Progenitor cell of endocrine pancreas (in vitro differentiated cells): ENCODE data around the gene MYLK. TPM values are rescaled to one million over a fixed set of nuclear protein-coding genes. Genes with fewer than 3 reads are reported as not detected.
A peak's percentile ranks its signal among the peaks of the same experiment; 100 is the strongest.
"Not testable (repeated sequence)": the region's sequence is repeated elsewhere in the genome, so short reads cannot be mapped to it uniquely, and the experiment has no call there.

ENCODE experiments used
- DNase-seq: peaks from one replicate; pipeline ENCODE4 v3.0.0; 2021; ENCODE audit warnings: low spot score; ENCODE audit not compliant: unreplicated experiment
- H3K27ac Mint-ChIP-seq: 2 replicates; pipeline ENCODE4 v1.8.0; 2021; ENCODE audit warnings: mild to moderate bottlenecking, moderate library complexity, mixed read lengths
- H3K27me3 Mint-ChIP-seq: 2 replicates; pipeline ENCODE4 v1.8.0; 2021; ENCODE audit warnings: mixed read lengths
- H3K36me3 Mint-ChIP-seq: 2 replicates; pipeline ENCODE4 v1.8.0; 2022; ENCODE audit warnings: mixed read lengths; ENCODE audit not compliant: insufficient read depth
- H3K4me1 Mint-ChIP-seq: 2 replicates; pipeline ENCODE4 v1.8.0; 2021; ENCODE audit warnings: low read depth, mixed read lengths
- H3K4me3 Mint-ChIP-seq: 2 replicates; pipeline ENCODE4 v1.8.0; 2021; ENCODE audit warnings: low read depth, mild to moderate bottlenecking, moderate library complexity, mixed read lengths
- H3K9me3 Mint-ChIP-seq: 2 replicates; pipeline ENCODE4 v1.8.0; 2021; ENCODE audit warnings: low read depth, mixed read lengths
- total RNA-seq: library from RNA; stranded (reverse); gene quantifications from 2 replicates; pipeline ENCODE4 v1.2.1, GENCODE V29; 2021
- TF ChIP-seq, protein P1 (sequence below): fragments of 200-600 bp; sonication (generic); IDR thresholded peaks from one replicate; pipeline ENCODE4 v1.5.0; 2021; ENCODE audit warnings: antibody characterized with exemption, mild to moderate bottlenecking; ENCODE audit not compliant: unreplicated experiment

Gene MYLK
- total RNA-seq, 1 donor from 2014 or later: 1.1 TPM

DNA sequence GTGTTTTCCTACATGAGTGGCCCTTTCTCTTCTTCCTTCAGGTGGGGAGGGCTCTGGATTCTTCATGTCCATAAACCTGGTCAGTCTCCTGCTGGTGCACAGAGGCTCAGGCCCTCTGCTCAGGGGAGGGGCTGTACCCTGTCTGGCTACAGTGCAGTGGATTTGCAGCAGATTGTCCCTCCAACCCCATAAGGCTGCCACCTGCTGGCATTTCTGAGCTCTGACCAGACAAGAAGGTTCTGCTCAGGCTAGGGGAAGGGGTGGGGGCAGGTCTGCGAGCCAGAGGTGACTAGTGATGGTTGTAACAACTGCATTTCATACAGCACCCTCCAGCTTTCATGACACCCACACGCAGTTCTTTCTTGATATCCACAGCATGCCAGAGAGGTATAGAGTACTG is 182.1 kb downstream of the MYLK start:
- Mint-ChIP-seq H3K27me3 (peaks cover 13% of the 10 kb centered on the region), H3K4me1 (peaks cover 22% of the 10 kb centered on the region), H3K27ac (peak overlapping the region; percentile 19)
- H3K9me3 Mint-ChIP-seq, H3K36me3 Mint-ChIP-seq, H3K4me3 Mint-ChIP-seq: not testable (repeated sequence)
- DNase-seq: peak; percentile 47
- TF ChIP-seq, protein P1, sequence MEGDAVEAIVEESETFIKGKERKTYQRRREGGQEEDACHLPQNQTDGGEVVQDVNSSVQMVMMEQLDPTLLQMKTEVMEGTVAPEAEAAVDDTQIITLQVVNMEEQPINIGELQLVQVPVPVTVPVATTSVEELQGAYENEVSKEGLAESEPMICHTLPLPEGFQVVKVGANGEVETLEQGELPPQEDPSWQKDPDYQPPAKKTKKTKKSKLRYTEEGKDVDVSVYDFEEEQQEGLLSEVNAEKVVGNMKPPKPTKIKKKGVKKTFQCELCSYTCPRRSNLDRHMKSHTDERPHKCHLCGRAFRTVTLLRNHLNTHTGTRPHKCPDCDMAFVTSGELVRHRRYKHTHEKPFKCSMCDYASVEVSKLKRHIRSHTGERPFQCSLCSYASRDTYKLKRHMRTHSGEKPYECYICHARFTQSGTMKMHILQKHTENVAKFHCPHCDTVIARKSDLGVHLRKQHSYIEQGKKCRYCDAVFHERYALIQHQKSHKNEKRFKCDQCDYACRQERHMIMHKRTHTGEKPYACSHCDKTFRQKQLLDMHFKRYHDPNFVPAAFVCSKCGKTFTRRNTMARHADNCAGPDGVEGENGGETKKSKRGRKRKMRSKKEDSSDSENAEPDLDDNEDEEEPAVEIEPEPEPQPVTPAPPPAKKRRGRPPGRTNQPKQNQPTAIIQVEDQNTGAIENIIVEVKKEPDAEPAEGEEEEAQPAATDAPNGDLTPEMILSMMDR: peak; percentile 67

DNA sequence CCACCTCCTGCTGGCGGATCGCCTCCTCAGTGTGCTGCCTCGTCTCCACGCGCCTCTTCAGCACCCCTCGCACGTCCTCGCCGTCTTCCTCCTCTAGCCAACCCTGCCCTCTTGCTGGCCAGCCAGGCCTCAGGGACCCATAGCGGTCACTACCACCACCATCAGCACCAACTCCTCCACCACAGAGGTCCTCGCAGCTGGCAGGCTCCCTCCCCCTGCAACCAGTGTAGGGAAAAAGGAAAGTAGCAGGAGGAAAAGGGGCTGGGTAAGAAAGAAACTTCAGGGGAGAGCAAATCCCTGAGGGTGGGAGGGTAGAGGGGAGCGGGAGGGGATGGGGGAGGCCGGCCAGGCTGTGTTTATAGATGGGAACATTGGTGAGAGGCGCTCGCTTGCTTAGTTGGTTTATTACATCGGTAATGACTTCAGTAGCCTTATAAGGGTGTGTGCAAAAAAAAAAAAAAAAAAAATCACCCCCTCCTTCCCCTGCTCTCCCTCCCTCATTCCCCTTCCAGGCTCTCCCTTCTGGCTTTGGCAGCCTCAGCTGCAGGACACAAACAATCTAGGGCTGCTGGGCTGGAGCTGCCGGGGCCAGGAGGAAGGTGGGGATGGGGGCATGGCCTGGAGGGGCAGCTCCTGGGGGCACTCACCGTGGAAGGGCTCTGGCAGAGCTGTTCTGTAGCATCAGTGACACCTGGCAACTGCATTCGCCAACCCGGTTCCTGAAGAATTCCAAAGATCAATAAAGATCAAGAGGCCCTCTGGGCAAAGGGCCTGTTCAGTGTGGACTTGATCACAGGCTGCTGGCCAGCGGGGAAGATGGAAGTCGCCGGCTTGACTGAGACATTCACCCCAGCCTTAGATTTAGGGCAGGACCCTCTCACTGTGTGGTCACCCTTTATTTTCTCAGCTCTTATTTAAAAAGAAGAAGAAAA is 183.1 kb downstream of the MYLK start:
- Mint-ChIP-seq H3K4me3 (no peak overlapping the region), H3K27ac (peak overlapping the region; percentile 19), H3K27me3 (peaks cover 18% of the 10 kb centered on the region), H3K36me3 (no peaks in the 10 kb centered on the region), H3K4me1 (peaks cover 31% of the 10 kb centered on the region), H3K9me3 (no peaks in the 10 kb centered on the region)
- TF ChIP-seq, protein P1: no peak
- no peak for DNase-seq

- no peaks in the 10 kb centered on the region for H3K9me3 Mint-ChIP-seq
- H3K27me3 Mint-ChIP-seq: peaks cover 18% of the 10 kb centered on the region
- peaks cover 45% of the 10 kb centered on the region for H3K4me1 Mint-ChIP-seq
- no peaks in the 10 kb centered on the region for H3K36me3 Mint-ChIP-seq
- H3K27ac Mint-ChIP-seq: no peak overlapping the region
- no peak overlapping the region for H3K4me3 Mint-ChIP-seq
- no peak for DNase-seq
- TF ChIP-seq, protein P1: no peak
These were observed 185.3 kb downstream of the MYLK start for GRCh38 chr3:123698813-123699212.

DNA sequence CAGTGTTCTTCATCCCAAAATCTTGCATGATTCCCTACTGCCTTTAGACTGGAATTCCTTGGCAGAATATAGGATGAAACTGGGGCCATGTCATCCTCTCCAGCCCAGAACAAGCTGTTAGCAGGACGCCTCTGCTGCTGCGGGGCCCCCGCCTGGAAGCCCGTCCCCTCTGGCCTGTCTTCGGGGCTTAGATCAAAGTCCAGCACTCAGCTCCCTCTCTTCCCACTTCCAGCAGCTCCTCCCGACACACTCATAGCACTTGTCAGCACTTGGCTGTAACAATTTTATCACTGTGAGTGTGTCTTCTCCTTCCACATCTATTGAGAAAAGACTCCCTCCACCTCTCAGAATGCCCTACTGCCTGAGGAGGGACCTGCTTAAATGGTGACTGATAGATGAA is 187.3 kb downstream of the MYLK start:
- Mint-ChIP-seq H3K36me3 (no peaks in the 10 kb centered on the region), H3K9me3 (no peaks in the 10 kb centered on the region), H3K4me3 (no peak overlapping the region), H3K27me3 (peaks cover 32% of the 10 kb centered on the region), H3K27ac (no peak overlapping the region), H3K4me1 (peaks cover 43% of the 10 kb centered on the region)
- no peak for DNase-seq
- TF ChIP-seq, protein P1: no peak

DNA sequence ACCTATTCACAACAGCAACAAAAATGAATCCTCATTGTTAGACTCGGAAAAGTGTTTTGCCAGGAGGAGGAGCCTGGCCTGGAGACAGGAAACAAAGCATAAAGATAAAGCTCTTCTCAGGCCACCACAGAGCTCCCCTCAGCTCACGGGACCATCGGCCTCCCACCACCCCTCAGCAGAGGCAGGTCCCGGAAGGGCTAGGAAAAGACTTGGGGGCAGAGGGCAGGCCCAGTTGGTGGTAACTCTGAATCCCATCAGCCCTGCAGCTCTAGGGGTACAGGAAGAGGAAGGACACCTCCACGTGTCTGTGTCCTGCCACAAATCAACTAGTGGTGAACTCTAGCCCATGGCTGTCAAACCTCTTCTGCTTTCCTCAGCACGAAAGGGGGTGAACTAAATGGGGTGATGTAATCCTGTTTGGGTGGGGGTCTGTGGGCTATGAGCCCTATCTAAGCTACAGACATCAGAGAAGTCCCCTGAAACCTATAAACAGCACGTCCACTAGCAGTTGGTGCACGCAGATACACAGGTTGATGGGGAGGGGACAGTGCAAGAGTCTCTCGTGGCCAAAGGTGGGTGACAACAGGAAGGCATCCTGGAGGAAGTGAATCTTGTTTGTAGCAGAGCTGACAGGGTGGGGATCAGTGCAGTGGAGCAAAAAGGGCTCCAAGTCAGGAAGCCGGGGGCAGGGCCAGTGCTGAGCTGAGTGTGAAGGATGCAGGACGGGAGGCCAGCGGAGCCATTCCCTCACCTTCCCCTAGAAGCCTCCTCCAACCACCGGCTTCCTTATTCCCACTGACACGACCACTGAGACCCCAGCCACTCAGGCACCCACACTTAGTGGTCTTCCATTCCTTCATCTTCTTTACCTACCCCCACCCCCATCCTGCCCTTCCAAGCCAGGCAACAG is 188.1 kb downstream of the MYLK start:
- TF ChIP-seq, protein P1: no peak
- Mint-ChIP-seq H3K4me3 (no peak overlapping the region), H3K36me3 (no peaks in the 10 kb centered on the region), H3K27me3 (peaks cover 39% of the 10 kb centered on the region), H3K27ac (no peak overlapping the region), H3K9me3 (no peaks in the 10 kb centered on the region), H3K4me1 (peaks cover 41% of the 10 kb centered on the region)
- DNase-seq: no peak
